CD4-positive, alpha-beta T cell treated with Interleukin-6 at 100 ng/mL for 8 hours (primary cell): Measurements from ENCODE around the gene TCIRG1.
"Not testable (repeated sequence)": the region's sequence is repeated elsewhere in the genome, so short reads cannot be mapped to it uniquely, and the experiment has no call there.

ENCODE experiments used
- DNase-seq: peaks from one replicate; pipeline ENCODE4 v3.0.0-alpha.2; 2020; ENCODE audit warnings: mixed read lengths, low spot score

The TCIRG1 gene

DNA sequence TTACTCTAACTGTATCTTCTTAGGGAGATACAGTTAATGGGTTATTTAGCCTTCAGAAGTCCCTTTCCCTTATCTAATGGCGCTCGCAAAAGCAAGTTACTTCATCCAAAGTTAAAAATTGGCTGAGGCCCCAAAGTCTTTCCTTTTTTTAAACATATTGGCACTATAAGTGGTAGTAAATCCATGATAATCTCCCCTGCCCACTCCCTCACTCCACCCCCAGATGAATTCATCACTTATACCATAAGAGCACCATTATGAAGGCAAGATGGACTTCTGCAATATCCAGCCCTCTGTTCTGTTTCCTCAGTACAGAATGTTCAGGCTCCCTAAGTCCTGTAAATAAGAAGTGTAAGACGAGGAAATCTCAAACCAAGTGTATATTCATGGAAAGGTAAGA lies 44.7 kb downstream of the TCIRG1 start:
- DNase-seq, result no peak

DNA sequence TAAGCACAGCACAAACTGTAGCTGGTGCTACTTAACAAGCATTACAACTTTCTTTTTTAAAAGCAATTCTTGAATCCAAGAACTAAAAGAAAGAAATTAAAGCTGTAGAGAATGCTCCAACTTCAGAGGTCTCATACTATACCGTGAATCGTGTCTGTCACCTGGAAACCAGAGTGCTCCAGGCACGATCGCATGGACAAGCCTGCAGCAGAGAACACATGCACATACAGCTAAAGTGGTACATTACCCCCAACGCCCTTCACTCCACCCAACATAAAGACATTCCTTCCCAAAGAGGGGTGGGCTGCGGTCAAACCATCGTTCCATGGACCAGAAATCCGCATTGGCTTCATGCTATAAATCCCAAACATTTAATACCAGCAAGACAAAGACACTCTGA lies 50.9 kb downstream of the TCIRG1 start:
- no peak for DNase-seq

DNA sequence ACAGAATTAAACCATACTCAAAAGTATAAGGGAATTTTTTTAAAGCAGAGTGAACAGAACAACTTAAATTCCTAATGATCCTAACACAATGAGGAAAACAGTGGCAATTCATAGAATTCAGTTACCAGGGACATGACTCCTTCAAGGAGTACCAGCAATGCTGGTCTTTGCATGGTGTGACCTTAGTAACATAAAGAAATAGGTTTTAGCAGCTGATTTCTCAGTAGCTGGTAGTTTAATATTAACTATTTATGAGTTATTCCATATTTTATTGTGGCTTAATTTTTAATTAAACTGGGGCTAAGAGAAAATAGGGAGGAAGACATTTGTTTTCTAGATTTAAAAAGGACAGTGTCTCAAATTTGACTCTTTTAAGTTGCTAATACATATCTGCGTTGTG lies 51.5 kb downstream of the TCIRG1 start:
- no peak for DNase-seq

DNA sequence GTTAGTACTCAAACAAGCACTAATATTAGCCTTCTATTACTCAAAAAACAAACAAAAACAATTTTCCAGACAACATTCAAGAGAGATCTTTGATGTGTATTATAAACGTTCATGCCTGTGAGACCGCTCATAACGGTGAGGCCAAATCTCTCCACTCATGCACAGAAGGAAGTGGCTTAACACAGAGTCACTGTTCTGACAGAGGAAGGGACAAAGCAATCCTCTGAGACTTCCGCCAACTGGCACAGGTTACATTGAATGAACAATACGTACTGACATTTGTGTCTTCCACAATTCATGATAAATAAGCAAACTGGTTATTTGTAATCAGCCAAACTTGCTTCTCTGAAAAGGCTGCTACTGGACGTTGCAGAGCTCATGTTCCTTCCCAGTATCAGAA lies 51.9 kb downstream of the TCIRG1 start:
- no peak for DNase-seq

DNA sequence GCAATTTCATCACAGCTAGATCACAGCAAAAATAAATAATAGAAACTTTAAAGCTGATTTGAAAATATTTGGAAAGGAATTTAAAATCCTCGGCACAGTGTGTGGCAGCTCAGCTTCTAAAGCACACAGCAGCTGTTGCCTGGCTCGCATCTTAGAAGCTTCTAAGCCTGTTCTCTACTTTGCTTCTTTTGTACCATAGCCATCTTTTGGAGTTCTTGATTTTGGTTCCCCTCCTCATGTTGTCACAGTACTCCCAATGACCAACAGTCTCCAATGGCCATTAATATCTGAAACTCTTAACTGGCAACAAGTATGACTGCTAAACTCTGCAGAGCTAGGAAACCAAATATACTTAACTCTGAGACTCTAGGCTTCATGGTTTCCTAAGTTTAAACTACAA lies 53.6 kb downstream of the TCIRG1 start:
- no peak for DNase-seq

DNA sequence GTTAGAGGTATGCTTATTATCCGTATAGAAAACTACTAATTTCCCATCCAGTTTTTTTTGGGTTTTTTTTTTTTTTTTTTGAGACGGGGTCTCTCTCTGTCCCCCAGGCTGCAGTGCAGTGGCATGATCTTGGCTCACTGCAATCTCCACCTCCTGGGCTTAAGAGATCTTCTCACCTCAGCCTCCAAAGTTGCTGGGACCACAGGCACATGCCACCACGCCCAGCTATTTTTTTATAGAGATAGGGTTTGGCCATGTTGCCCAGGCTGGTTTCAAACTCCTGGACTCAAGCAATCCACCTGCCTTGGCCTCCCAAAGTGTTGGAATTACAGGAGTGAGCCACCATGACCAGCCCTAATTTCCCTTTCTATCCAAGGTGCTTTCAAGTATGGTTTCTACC lies 54.1 kb downstream of the TCIRG1 start:
- not testable (repeated sequence) for DNase-seq

DNA sequence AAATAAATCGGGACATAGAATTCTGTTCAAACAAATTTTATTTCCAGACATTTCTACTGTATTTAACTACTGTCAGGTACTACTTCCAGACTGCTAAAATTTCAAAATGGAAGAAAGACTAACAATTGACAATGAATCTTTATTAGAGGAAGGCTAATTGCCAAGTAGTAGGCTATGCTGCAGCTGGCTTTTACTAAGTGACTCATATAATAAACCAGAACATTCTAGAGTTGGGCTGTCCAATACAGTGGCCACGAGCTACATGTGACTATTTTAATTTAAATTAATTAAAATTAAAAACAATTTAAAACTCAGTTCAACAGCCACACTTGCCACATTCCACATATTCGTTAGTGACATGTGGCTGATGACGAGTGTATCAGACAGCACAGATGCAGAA lies 54.7 kb downstream of the TCIRG1 start:
- DNase-seq, result no peak

DNA sequence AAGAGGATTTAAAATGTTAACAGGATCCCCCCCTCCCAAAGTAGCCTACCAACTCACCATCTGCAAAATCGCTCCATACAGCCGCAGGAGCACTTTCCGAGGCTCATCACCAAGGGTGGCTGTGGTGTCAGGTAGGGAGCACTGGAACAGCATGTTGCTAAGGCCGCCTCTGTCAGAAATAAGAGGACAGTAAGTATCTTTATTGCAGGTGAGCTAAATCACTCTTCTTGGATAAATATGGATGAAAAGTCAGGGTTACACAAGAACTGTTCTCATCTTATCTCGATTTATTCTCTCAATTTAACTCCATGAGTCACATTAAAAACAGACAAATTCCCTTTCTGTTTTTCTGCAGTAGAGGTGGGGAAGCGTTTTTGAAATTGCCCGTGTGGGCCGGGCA lies 58.1 kb downstream of the TCIRG1 start:
- DNase-seq, result no peak

DNA sequence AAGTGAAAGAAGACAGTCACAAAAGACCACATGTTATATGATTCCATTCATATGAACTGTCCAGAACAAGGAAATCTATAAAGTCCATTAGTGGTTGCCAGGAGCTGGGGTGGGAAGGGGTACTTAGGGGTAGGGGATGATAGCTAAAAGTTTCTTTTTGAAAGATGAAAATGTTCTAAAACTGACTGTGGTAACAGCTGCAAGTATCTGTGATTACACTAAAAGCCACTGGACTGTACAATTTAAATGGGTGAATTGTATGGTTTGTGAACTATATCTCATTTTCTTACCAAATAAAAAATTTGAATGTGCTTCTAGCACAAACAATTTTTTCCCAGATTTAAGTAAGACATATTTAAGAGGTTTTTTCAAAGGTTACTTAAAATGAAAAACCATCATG lies 60.2 kb downstream of the TCIRG1 start:
- no peak for DNase-seq

DNA sequence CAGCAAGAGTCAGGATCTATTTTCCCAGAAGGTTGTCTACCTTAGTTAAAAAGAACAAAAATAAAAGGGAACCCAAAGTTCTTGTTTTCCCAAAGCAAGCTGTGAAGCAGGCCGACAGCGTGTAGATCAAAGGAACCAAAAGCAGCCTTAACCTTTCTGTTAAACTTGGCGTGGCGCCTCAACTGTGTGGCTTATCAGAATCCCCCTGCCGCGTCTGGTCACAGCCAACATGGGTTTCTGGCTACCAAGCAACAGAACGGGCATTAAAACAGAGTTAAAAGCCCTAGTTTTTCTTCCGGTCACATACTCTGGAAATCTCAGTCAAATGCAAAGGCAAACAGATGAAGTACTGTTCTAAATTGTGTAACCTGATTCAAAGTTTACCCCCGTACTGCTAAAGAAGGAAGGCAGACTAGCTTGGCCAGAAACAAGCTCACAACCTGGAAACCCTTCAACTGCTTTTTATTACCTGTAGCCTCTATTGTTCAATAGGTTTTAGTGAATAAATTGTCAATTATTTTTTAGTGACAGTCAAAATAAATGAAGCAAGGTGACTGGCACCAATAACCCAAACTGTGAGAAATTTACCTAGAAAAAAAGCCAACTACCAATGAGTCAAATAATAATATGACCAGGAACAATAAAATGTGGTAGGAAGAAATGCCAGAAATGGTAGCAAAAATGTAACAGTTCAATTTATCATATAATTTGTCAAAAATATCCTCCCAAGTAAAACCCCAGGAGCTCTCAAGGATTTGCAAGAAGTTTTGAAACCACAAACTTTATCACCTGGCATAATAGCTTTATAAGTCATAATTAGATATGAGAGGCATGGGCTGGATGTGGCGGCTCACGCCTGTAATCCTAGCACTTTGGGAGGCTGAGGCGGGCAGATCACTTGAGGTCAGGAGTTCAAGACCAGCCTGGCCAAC lies 60.9 kb downstream of the TCIRG1 start:
- peak; percentile 20 for DNase-seq
